SU-DHL-6 (cell line): ENCODE data around the gene B3GNT5.

Experiments used
- H2AFZ ChIP-seq: fragments of 200-600 bp; sonication (generic); 2 replicates; pipeline ENCODE4 v1.6.1; 2014; ENCODE audit warnings: low read depth, mild to moderate bottlenecking, moderate library complexity, mixed read lengths, antibody characterized with exemption, low read length; ENCODE audit not compliant: severe bottlenecking
- H3F3A ChIP-seq: fragments of 200-600 bp; shearing (Covaris generic); 2 replicates; pipeline ENCODE4 v1.6.0; 2016; ENCODE audit warnings: antibody characterized with exemption, mild to moderate bottlenecking; ENCODE audit not compliant: insufficient read depth
- H3K27ac ChIP-seq: fragments of 200-600 bp; sonication (generic); 2 replicates; pipeline ENCODE4 v1.5.1; 2016; ENCODE audit warnings: low read depth, mild to moderate bottlenecking, low read length, moderate library complexity, mixed read lengths
- H3K27me3 ChIP-seq: fragments of 200-600 bp; sonication (generic), shearing (Covaris generic); 2 replicates; pipeline ENCODE4 v1.6.0; 2014; ENCODE audit warnings: mild to moderate bottlenecking, low read length
- H3K36me3 ChIP-seq: fragments of 200-600 bp; sonication (generic); 2 replicates; pipeline ENCODE4 v1.6.1; 2014; ENCODE audit warnings: mild to moderate bottlenecking, low read length, mixed read lengths
- H3K4me2 ChIP-seq: fragments of 300-600, 200-600 bp; shearing (Covaris generic), sonication (generic); 2 replicates; pipeline ENCODE4 v1.6.0; 2014; ENCODE audit warnings: low read length, low read depth, mild to moderate bottlenecking; ENCODE audit not compliant: poor library complexity, severe bottlenecking
- H3K4me3 ChIP-seq: fragments of 200-600 bp; sonication (generic); 2 replicates; pipeline ENCODE4 v1.5.1; 2014; ENCODE audit warnings: antibody characterized with exemption, low read length, mild to moderate bottlenecking, mixed read lengths; ENCODE audit not compliant: insufficient read depth, poor library complexity, severe bottlenecking
- H3K79me2 ChIP-seq: fragments of 200-600 bp; sonication (generic); 2 replicates; pipeline ENCODE4 v1.6.1; 2014; ENCODE audit warnings: mild to moderate bottlenecking, low read length, moderate library complexity; ENCODE audit not compliant: insufficient read depth
- H3K9ac ChIP-seq: fragments of 200-600 bp; sonication (generic); 2 replicates; pipeline ENCODE4 v1.7.0; 2014; ENCODE audit warnings: mild to moderate bottlenecking, low read length
- H3K9me2 ChIP-seq: fragments of 200-600 bp; sonication (generic); replicated peaks from 2 replicates; pipeline ENCODE4 v1.6.1; 2014; ENCODE audit warnings: low read length; ENCODE audit not compliant: insufficient read depth
- H3K9me3 ChIP-seq: fragments of 200-600 bp; sonication (generic); 2 replicates; pipeline ENCODE4 v1.6.1; 2014; ENCODE audit warnings: low read length, mixed read lengths; ENCODE audit not compliant: insufficient read depth
- H4K20me1 ChIP-seq: fragments of 200-600 bp; sonication (generic); 2 replicates; pipeline ENCODE4 v1.6.1; 2014; ENCODE audit warnings: low read depth, mild to moderate bottlenecking, antibody characterized with exemption, low read length, moderate library complexity, mixed read lengths
- CTCF ChIP-seq: fragments of 200-600 bp; sonication (generic); IDR thresholded peaks from one replicate; pipeline ENCODE4 v1.5.1; 2017; ENCODE audit warnings: antibody characterized with exemption, mild to moderate bottlenecking, low read length, moderate library complexity; ENCODE audit not compliant: insufficient read depth, poor library complexity, severe bottlenecking
- EZH2phosphoT487 ChIP-seq: fragments of 200-600 bp; sonication (generic), shearing (Covaris generic); conservative IDR thresholded peaks from 2 replicates; pipeline ENCODE4 v1.6.1; 2018; ENCODE audit warnings: mild to moderate bottlenecking, antibody characterized with exemption, low read length, moderate library complexity, mixed read lengths

Gene B3GNT5

GRCh38 chr3:183217548-183218332, 35.3 kb upstream of the B3GNT5 start:
- Histone ChIP-seq H3K9ac (no peak overlapping the region), H4K20me1 (no peaks in the 10 kb centered on the region), H3K27ac (no peak overlapping the region), H2AFZ (no peak overlapping the region), H3K4me3 (no peak overlapping the region), H3K79me2 (no peaks in the 10 kb centered on the region), H3K27me3 (no peaks in the 10 kb centered on the region), H3K9me3 (no peaks in the 10 kb centered on the region), H3K4me2 (no peak overlapping the region), H3K9me2 (no peaks in the 10 kb centered on the region), H3F3A (no peaks in the 10 kb centered on the region), H3K36me3 (no peaks in the 10 kb centered on the region)
- no peak for TF ChIP-seq CTCF
- no peak for TF ChIP-seq EZH2phosphoT487

DNA sequence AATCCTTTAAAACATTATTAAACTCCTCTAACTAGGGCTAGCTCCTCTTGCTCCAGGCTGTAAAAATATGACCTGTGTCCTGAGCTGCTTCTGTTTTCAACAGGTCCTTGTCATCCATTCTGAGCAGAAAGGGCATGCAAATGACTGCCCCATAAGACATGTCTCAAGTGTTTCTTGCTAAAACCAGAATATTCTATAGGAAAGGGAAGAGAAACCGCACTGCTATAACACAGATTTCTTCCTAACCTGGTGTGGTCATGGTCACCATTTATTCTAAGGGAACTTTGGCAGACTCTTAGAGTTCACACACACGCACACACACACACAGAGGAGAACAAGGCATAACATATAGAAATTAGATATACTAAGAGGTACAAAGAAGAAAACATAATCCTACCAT, 34.2 kb upstream of the B3GNT5 start:
- Histone ChIP-seq H3F3A (no peaks in the 10 kb centered on the region), H3K9me2 (no peaks in the 10 kb centered on the region), H3K27ac (no peak overlapping the region), H3K4me2 (no peak overlapping the region), H3K36me3 (no peaks in the 10 kb centered on the region), H3K79me2 (no peaks in the 10 kb centered on the region), H3K9ac (no peak overlapping the region), H2AFZ (no peak overlapping the region), H3K4me3 (no peak overlapping the region), H4K20me1 (no peaks in the 10 kb centered on the region), H3K27me3 (no peaks in the 10 kb centered on the region), H3K9me3 (no peaks in the 10 kb centered on the region)
- TF ChIP-seq CTCF (no peak), EZH2phosphoT487 (no peak)

DNA sequence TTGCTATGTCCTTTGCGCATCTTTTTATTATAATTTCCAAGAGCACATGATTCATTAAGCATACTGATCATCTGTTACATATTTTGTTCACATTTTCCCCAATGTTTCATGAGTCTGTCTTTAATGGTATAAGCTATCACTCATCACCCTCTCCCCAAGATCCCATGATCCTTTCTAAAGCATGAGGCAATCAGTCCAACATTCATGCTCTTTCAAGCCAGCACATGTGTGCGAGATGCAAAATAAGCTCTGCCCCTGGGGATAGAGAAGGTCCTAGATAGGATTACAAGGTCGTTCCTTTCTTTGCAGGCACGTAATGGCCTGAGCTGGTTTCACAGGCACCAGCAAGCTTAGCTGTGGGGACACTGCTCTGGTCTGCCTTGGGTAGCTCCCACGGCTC, 32.2 kb upstream of the B3GNT5 start:
- Histone ChIP-seq H3F3A (no peaks in the 10 kb centered on the region), H3K36me3 (no peaks in the 10 kb centered on the region), H3K9ac (no peak overlapping the region), H2AFZ (no peak overlapping the region), H3K79me2 (no peaks in the 10 kb centered on the region), H4K20me1 (no peaks in the 10 kb centered on the region), H3K27me3 (no peaks in the 10 kb centered on the region), H3K4me2 (no peak overlapping the region), H3K27ac (no peak overlapping the region), H3K4me3 (no peak overlapping the region), H3K9me2 (no peaks in the 10 kb centered on the region), H3K9me3 (no peaks in the 10 kb centered on the region)
- TF ChIP-seq CTCF, result no peak
- TF ChIP-seq EZH2phosphoT487, result no peak
